ENCODE results near the gene ELF5. TPM values are rescaled to one million over a fixed set of nuclear protein-coding genes. Genes with fewer than 3 reads are reported as not detected.

Gene ELF5
- total RNA-seq, 1 donor from 2014 or later, result not detected

DNA sequence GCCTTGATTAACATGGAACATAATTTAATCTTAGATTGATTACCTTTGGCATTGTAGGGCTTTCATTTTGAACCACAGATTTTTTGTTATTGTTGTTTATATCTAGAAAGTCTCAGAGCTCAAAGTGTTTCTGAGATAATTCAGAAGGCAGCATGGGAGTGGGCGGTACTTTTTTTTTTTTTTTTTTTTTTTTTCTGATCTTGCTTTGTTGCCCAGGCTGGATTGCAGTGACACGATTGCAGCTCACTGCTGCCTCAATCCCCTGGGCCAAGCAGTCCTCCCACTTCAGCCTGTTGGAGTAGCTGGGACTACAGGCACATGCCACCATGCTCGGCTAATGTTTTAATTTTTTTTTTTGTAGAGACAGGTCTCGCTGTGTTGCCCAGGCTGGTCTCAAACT is 53.3 kb downstream of the ELF5 start:
- no peaks in the 10 kb centered on the region for H3K27me3 ChIP-seq (ENCODE audit: control insufficient read depth in 3 of 3, insufficient read depth in 3 of 3, low read length in 3 of 3)
- peaks cover 55 to 78% (median 77%) of the 10 kb centered on the region in 3 donors for H3K36me3 ChIP-seq (ENCODE audit: control insufficient read depth in 3 of 3, insufficient read depth in 3 of 3, low read length in 3 of 3)
- H3K27ac ChIP-seq (ENCODE audit: low read depth, low read length), result no peak overlapping the region
- H3K4me3 ChIP-seq (ENCODE audit: low read length in 3 of 3), result no peak overlapping the region
- H3K9ac ChIP-seq (ENCODE audit: low read depth in 1 of 3, low read length in 3 of 3), result no peak overlapping the region
- H3K4me1 ChIP-seq (ENCODE audit: control insufficient read depth in 3 of 3, insufficient read depth in 3 of 3, low read length in 3 of 3), result no peaks in the 10 kb centered on the region
- no peaks in the 10 kb centered on the region for H3K9me3 ChIP-seq (ENCODE audit: control insufficient read depth in 3 of 3, low read length in 3 of 3)

DNA sequence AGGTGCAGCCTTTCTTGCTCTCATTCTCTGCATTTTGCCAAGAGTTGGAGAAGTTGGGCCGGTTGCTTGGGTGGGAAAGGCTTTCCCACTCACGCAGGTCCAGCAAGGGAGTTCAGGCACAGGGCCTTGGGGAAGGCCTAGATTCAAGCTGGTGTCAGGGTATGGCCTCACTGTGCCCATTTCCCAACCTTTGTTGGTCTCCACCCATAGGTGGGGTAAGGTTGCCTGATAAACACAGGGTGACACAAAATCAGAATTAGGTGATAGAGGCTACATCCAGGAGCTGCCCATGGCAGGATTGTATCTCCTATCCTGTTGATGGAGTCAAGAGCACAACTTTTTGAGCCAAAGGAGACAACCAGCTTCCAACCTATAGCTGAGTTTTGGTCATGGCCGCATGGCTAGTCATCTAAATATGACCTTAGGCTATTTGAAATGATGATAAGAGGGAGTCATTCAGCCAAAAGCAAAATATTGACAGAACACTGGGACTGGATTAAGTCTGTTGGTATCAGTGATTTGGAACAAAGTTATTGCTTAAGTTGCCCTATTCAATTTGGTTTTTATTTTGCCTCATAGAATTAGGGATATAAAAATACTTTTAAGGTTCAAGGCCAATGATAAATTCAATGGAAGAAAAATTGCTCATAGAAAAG is 54.0 kb downstream of the ELF5 start:
- Histone ChIP-seq H3K9me3 (ENCODE audit: control insufficient read depth in 3 of 3, low read length in 3 of 3) (no peaks in the 10 kb centered on the region), H3K36me3 (ENCODE audit: control insufficient read depth in 3 of 3, insufficient read depth in 3 of 3, low read length in 3 of 3) (peaks cover 52 to 78% (median 73%) of the 10 kb centered on the region in 3 donors), H3K9ac (ENCODE audit: low read depth in 1 of 3, low read length in 3 of 3) (no peak overlapping the region), H3K27ac (ENCODE audit: low read depth, low read length) (no peak overlapping the region), H3K4me1 (ENCODE audit: control insufficient read depth in 3 of 3, insufficient read depth in 3 of 3, low read length in 3 of 3) (peaks cover 0 to 3% (median 0%) of the 10 kb centered on the region in 3 donors), H3K4me3 (ENCODE audit: low read length in 3 of 3) (no peak overlapping the region), H3K27me3 (ENCODE audit: control insufficient read depth in 3 of 3, insufficient read depth in 3 of 3, low read length in 3 of 3) (no peaks in the 10 kb centered on the region)

- H3K27ac ChIP-seq (ENCODE audit: low read depth, low read length), result no peak overlapping the region
- no peaks in the 10 kb centered on the region for H3K9me3 ChIP-seq (ENCODE audit: control insufficient read depth in 3 of 3, low read length in 3 of 3)
- peaks cover 0 to 8% (median 3%) of the 10 kb centered on the region in 3 donors for H3K4me1 ChIP-seq (ENCODE audit: control insufficient read depth in 3 of 3, insufficient read depth in 3 of 3, low read length in 3 of 3)
- H3K36me3 ChIP-seq (ENCODE audit: control insufficient read depth in 3 of 3, insufficient read depth in 3 of 3, low read length in 3 of 3), result peaks cover 45 to 77% (median 69%) of the 10 kb centered on the region in 3 donors
- no peaks in the 10 kb centered on the region for H3K27me3 ChIP-seq (ENCODE audit: control insufficient read depth in 3 of 3, insufficient read depth in 3 of 3, low read length in 3 of 3)
- H3K4me3 ChIP-seq (ENCODE audit: low read length in 3 of 3), result no peak overlapping the region
- no peak overlapping the region for H3K9ac ChIP-seq (ENCODE audit: low read depth in 1 of 3, low read length in 3 of 3)
Observed at GRCh38 chr11:34458525-34458924, 55.1 kb downstream of the ELF5 start.

DNA sequence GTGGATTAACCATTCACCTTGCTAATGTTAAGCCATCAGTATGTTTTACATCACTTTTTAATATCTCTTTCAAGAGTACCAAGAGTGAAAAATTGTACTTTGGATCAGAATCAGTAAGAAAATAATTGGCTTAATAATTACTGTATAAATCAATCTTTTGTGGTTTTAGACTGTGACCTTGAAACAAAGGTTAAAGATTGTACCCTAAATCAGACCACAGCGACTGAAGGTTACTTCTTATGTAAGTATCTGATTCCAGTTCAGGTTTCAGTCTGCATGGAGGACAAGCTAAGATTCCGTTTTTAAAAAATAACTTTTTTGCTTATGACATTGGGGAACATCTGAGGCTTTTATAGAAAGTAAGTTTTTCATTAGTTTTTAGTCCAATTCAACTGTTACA is 56.0 kb downstream of the ELF5 start:
- H3K36me3 ChIP-seq (ENCODE audit: control insufficient read depth in 3 of 3, insufficient read depth in 3 of 3, low read length in 3 of 3), result peaks cover 46 to 75% (median 71%) of the 10 kb centered on the region in 3 donors
- H3K9ac ChIP-seq (ENCODE audit: low read depth in 1 of 3, low read length in 3 of 3), result no peak overlapping the region
- no peak overlapping the region for H3K27ac ChIP-seq (ENCODE audit: low read depth, low read length)
- no peaks in the 10 kb centered on the region for H3K9me3 ChIP-seq (ENCODE audit: control insufficient read depth in 3 of 3, low read length in 3 of 3)
- no peaks in the 10 kb centered on the region for H3K27me3 ChIP-seq (ENCODE audit: control insufficient read depth in 3 of 3, insufficient read depth in 3 of 3, low read length in 3 of 3)
- no peak overlapping the region for H3K4me3 ChIP-seq (ENCODE audit: low read length in 3 of 3)
- H3K4me1 ChIP-seq (ENCODE audit: control insufficient read depth in 3 of 3, insufficient read depth in 3 of 3, low read length in 3 of 3), result peaks cover 0 to 8% (median 3%) of the 10 kb centered on the region in 3 donors

DNA sequence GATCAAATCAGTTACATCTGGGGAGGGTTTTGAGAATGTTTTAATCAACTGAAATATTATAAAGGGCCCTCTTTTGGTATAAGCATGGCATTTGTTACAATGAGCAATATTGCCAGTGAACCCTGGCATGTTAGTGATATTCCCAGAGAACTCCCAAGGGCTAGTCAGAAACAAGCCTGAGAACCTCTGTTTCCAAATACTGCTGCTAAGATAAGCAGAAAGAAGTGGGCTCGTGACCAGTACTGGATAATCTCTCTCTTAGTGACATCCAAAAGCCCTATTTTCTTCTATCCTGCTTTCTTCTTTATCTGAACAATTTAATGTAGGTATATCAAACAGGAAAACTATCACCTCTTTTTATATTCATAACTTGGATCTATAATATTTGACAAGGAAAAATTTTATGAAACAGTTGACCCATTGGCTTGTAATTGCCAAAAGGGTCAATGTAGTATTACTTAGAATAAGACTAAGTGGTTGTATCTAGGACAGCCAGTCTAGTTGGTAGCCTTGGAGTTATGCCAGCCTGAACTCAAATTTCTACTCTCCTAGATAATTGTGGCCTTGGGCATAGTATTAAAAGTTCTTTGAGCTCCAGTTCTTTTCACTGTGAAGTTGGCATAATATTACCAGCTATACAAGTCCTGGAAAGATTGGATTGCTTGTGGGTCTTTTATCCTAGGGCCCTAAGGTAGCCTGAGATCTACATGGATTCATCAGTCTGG is 59.1 kb downstream of the ELF5 start:
- Histone ChIP-seq H3K27ac (ENCODE audit: low read depth, low read length) (no peak overlapping the region), H3K27me3 (ENCODE audit: control insufficient read depth in 3 of 3, insufficient read depth in 3 of 3, low read length in 3 of 3) (no peaks in the 10 kb centered on the region), H3K9me3 (ENCODE audit: control insufficient read depth in 3 of 3, low read length in 3 of 3) (no peaks in the 10 kb centered on the region), H3K4me1 (ENCODE audit: control insufficient read depth in 3 of 3, insufficient read depth in 3 of 3, low read length in 3 of 3) (peaks cover 0 to 8% (median 3%) of the 10 kb centered on the region in 3 donors), H3K9ac (ENCODE audit: low read depth in 1 of 3, low read length in 3 of 3) (no peak overlapping the region), H3K36me3 (ENCODE audit: control insufficient read depth in 3 of 3, insufficient read depth in 3 of 3, low read length in 3 of 3) (peaks cover 47 to 83% (median 82%) of the 10 kb centered on the region in 3 donors), H3K4me3 (ENCODE audit: low read length in 3 of 3) (no peak overlapping the region)

- H3K4me3 ChIP-seq (ENCODE audit: low read length in 3 of 3), result no peak overlapping the region
- peaks cover 19 to 28% (median 20%) of the 10 kb centered on the region in 3 donors for H3K4me1 ChIP-seq (ENCODE audit: control insufficient read depth in 3 of 3, insufficient read depth in 3 of 3, low read length in 3 of 3)
- H3K27me3 ChIP-seq (ENCODE audit: control insufficient read depth in 3 of 3, insufficient read depth in 3 of 3, low read length in 3 of 3), result no peaks in the 10 kb centered on the region
- peaks cover 35 to 56% (median 53%) of the 10 kb centered on the region in 3 donors for H3K36me3 ChIP-seq (ENCODE audit: control insufficient read depth in 3 of 3, insufficient read depth in 3 of 3, low read length in 3 of 3)
- no peak overlapping the region for H3K27ac ChIP-seq (ENCODE audit: low read depth, low read length)
- H3K9ac ChIP-seq (ENCODE audit: low read depth in 1 of 3, low read length in 3 of 3), result no peak overlapping the region
- no peaks in the 10 kb centered on the region for H3K9me3 ChIP-seq (ENCODE audit: control insufficient read depth in 3 of 3, low read length in 3 of 3)
Observed at GRCh38 chr11:34451053-34451452, 62.5 kb downstream of the ELF5 start.

- Histone ChIP-seq H3K36me3 (ENCODE audit: control insufficient read depth in 3 of 3, insufficient read depth in 3 of 3, low read length in 3 of 3) (peaks cover 33 to 43% (median 39%) of the 10 kb centered on the region in 3 donors), H3K27me3 (ENCODE audit: control insufficient read depth in 3 of 3, insufficient read depth in 3 of 3, low read length in 3 of 3) (no peaks in the 10 kb centered on the region), H3K9me3 (ENCODE audit: control insufficient read depth in 3 of 3, low read length in 3 of 3) (no peaks in the 10 kb centered on the region), H3K9ac (ENCODE audit: low read depth in 1 of 3, low read length in 3 of 3) (no peak overlapping the region), H3K27ac (ENCODE audit: low read depth, low read length) (no peak overlapping the region), H3K4me1 (ENCODE audit: control insufficient read depth in 3 of 3, insufficient read depth in 3 of 3, low read length in 3 of 3) (peaks cover 21 to 32% (median 22%) of the 10 kb centered on the region in 3 donors), H3K4me3 (ENCODE audit: low read length in 3 of 3) (no peak overlapping the region)
Observed at GRCh38 chr11:34449013-34449412, 64.6 kb downstream of the ELF5 start.

GRCh38 chr11:34448223-34448994 is 65.2 kb downstream of the ELF5 start:
- Histone ChIP-seq H3K4me1 (ENCODE audit: control insufficient read depth in 3 of 3, insufficient read depth in 3 of 3, low read length in 3 of 3) (peaks cover 22 to 38% (median 22%) of the 10 kb centered on the region in 3 donors), H3K9me3 (ENCODE audit: control insufficient read depth in 3 of 3, low read length in 3 of 3) (no peaks in the 10 kb centered on the region), H3K27ac (ENCODE audit: low read depth, low read length) (no peak overlapping the region), H3K27me3 (ENCODE audit: control insufficient read depth in 3 of 3, insufficient read depth in 3 of 3, low read length in 3 of 3) (no peaks in the 10 kb centered on the region), H3K36me3 (ENCODE audit: control insufficient read depth in 3 of 3, insufficient read depth in 3 of 3, low read length in 3 of 3) (peaks cover 28 to 39% (median 33%) of the 10 kb centered on the region in 3 donors), H3K9ac (ENCODE audit: low read depth in 1 of 3, low read length in 3 of 3) (no peak overlapping the region), H3K4me3 (ENCODE audit: low read length in 3 of 3) (no peak overlapping the region)

DNA sequence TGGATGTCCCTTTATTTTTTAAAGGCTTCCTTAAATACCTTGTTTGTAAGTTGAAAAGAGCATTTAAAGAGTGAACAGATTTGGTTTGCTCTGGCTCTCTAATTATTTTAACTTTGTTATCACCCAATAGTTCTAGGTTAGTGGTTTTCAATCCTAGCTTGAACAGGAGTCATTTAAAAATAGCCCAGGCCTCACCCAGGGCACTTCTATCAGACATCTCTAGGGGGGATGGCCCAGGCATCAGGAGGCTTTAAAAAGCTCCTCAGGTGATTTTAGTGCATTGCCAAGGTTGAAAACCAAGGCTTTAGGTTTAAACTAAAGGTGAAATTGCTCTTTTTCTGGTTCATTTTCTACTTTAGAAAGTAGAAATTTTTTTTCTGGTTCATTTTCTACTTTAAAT is 66.5 kb downstream of the ELF5 start:
- Histone ChIP-seq H3K27me3 (ENCODE audit: control insufficient read depth in 3 of 3, insufficient read depth in 3 of 3, low read length in 3 of 3) (no peaks in the 10 kb centered on the region), H3K4me1 (ENCODE audit: control insufficient read depth in 3 of 3, insufficient read depth in 3 of 3, low read length in 3 of 3) (peaks cover 22 to 43% (median 26%) of the 10 kb centered on the region in 3 donors), H3K36me3 (ENCODE audit: control insufficient read depth in 3 of 3, insufficient read depth in 3 of 3, low read length in 3 of 3) (peaks cover 17 to 26% (median 22%) of the 10 kb centered on the region in 3 donors), H3K27ac (ENCODE audit: low read depth, low read length) (no peak overlapping the region), H3K9me3 (ENCODE audit: control insufficient read depth in 3 of 3, low read length in 3 of 3) (no peaks in the 10 kb centered on the region), H3K4me3 (ENCODE audit: low read length in 3 of 3) (no peak overlapping the region), H3K9ac (ENCODE audit: low read depth in 1 of 3, low read length in 3 of 3) (no peak overlapping the region)

All from skeletal muscle tissue (tissue), 4 donors.